Measurements from ENCODE around the gene GALNTL6.

DNA sequence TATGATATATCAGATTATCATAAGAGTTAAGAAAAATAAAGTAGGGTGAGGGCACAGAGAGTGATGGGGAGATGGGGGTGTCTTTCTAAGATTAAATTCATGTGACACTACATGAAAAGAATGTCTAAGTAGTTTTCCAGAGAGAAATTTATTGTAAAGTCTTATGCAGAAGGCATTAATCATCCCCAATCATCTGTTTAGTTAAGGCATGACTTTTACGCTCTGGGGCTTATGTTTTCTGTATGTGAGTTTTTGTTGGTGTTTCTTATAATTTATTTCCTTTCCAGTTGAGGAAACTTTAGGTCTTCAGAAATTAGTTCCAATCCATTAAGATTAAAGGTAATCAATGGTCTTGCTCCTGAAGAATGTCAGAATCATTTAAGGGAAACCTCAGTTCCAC lies 972.4 kb downstream of the GALNTL6 start:
- TF ChIP-seq, protein P1, sequence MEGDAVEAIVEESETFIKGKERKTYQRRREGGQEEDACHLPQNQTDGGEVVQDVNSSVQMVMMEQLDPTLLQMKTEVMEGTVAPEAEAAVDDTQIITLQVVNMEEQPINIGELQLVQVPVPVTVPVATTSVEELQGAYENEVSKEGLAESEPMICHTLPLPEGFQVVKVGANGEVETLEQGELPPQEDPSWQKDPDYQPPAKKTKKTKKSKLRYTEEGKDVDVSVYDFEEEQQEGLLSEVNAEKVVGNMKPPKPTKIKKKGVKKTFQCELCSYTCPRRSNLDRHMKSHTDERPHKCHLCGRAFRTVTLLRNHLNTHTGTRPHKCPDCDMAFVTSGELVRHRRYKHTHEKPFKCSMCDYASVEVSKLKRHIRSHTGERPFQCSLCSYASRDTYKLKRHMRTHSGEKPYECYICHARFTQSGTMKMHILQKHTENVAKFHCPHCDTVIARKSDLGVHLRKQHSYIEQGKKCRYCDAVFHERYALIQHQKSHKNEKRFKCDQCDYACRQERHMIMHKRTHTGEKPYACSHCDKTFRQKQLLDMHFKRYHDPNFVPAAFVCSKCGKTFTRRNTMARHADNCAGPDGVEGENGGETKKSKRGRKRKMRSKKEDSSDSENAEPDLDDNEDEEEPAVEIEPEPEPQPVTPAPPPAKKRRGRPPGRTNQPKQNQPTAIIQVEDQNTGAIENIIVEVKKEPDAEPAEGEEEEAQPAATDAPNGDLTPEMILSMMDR (IDR thresholded peaks at IDR 0.05; ENCODE audit: insufficient read depth, low read length): no peak
- TF ChIP-seq SPI1 (IDR thresholded peaks at IDR 0.05; ENCODE audit: borderline replicate concordance, low read depth) (no peak), GABPA (IDR thresholded peaks at IDR 0.05; ENCODE audit: low read depth) (no peak), POLR2AphosphoS5 (IDR thresholded peaks at IDR 0.05; ENCODE audit: low read depth) (no peak)
- TF ChIP-seq, protein P2, sequence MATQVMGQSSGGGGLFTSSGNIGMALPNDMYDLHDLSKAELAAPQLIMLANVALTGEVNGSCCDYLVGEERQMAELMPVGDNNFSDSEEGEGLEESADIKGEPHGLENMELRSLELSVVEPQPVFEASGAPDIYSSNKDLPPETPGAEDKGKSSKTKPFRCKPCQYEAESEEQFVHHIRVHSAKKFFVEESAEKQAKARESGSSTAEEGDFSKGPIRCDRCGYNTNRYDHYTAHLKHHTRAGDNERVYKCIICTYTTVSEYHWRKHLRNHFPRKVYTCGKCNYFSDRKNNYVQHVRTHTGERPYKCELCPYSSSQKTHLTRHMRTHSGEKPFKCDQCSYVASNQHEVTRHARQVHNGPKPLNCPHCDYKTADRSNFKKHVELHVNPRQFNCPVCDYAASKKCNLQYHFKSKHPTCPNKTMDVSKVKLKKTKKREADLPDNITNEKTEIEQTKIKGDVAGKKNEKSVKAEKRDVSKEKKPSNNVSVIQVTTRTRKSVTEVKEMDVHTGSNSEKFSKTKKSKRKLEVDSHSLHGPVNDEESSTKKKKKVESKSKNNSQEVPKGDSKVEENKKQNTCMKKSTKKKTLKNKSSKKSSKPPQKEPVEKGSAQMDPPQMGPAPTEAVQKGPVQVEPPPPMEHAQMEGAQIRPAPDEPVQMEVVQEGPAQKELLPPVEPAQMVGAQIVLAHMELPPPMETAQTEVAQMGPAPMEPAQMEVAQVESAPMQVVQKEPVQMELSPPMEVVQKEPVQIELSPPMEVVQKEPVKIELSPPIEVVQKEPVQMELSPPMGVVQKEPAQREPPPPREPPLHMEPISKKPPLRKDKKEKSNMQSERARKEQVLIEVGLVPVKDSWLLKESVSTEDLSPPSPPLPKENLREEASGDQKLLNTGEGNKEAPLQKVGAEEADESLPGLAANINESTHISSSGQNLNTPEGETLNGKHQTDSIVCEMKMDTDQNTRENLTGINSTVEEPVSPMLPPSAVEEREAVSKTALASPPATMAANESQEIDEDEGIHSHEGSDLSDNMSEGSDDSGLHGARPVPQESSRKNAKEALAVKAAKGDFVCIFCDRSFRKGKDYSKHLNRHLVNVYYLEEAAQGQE (IDR thresholded peaks at IDR 0.05; ENCODE audit: insufficient replicate concordance, low read depth): no peak

Measured in HL-60 (cell line).